GM12874 (cell line): ENCODE data around the gene SLCO3A1.

ENCODE experiments used
- CTCF ChIP-seq: IDR thresholded peaks from 2 replicates; pipeline ENCODE4 v1.5.1; 2011; ENCODE audit warnings: low read depth, mild to moderate bottlenecking, control low read depth, low read length, moderate library complexity; ENCODE audit not compliant: insufficient read depth

SLCO3A1 gene

DNA sequence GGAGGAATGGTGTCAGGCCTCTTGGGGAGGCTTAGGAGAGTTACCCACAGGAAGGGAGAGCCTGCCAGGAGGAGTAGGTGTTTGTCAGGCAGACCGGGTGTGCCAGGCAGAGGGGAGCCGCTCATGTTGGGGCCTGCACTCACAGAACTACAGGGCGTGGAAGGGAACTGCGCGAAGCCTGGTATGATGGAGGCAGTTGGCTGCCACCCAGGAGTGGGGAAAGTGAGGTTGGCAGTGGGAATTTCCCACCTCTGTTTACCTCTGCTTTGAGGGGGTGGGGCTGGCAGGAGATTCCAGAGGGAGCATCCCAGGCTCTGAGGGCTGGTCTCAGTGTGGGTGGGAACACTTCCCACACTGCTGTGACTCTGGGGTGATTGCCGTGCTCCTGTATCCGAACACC, 99.9 kb downstream of the SLCO3A1 start:
- TF ChIP-seq CTCF: no peak

DNA sequence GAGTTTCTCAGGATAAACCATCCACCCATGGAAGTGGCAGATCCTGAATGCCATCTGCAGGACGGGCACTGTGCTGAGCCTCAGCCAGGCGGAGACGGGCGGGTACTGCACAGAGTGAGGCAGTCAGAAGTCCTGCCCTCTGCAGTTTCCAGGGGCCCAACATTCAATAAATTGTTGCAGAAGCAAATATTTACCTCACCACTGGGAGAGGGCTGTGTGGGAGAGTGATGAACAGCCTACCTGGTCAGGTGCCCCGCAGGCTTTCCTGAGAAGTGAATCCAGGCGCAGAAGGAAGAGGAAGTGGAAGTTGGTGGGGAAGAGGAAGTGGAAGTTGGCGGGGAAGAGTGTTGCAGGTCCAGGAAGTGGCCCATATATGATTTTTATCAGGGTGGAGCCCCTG, 100.8 kb downstream of the SLCO3A1 start:
- no peak for TF ChIP-seq CTCF

- no peak for TF ChIP-seq CTCF
These were observed 102.7 kb downstream of the SLCO3A1 start for GRCh38 chr15:91956026-91956723.

GRCh38 chr15:91961357-91961756, 107.8 kb downstream of the SLCO3A1 start:
- no peak for TF ChIP-seq CTCF

- TF ChIP-seq CTCF: no peak
These were observed 112.1 kb downstream of the SLCO3A1 start for GRCh38 chr15:91965501-91966193.

DNA sequence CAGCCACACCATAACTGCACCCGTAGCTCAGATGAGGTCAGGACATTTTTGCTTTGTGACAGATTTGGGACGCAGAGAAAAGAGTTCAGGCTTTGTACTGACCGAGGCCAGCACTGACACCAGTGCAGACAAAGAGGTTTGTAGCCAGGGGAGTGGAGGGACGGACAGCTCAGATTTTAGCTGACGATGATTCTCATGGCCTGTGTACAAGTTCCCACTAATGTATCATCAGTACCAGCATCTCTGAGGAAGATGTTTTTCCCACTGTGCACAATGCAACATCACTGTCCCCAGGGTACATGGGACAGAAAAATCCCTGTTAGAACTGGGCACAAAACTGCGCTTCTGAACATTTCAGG, 112.7 kb downstream of the SLCO3A1 start:
- no peak for TF ChIP-seq CTCF

DNA sequence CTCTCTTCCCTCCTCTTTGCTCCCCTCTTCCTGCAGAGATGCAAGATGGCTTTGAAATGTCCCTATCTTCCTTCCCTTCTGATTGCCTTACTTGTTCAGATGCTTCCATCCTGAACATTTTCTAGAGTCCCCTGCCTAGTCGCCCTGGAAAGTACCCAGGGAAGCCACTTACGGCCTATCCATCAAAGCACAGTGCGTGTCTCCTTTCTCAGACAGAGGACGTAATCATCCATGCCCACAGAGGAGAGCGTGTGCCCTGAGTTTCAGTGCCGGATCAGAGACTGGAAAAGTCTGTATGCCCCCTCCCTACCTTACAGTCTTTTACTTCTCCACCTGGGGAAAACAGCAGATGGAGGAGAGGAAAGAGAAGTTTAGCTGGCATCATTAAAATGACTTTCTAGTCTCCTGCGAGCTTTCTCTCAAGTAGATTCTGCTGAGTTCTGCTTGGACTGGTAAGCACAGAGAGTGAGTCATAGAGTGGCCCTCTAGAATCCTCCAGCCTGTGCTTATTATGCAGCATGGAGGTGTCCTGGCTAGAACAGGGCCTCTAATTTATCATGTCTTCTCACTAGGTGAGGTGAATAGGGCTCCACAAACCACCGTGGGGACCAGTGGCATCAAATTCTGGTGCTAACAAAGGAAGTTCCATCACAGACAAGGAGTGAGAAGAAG, 114.6 kb downstream of the SLCO3A1 start:
- no peak for TF ChIP-seq CTCF
